Lower leg skin (tissue), 4 donors: ENCODE data around the gene CHMP1A. TPM values are rescaled to one million over a fixed set of nuclear protein-coding genes. Genes with fewer than 3 reads are reported as not detected.
"Not testable (repeated sequence)": the region's sequence is repeated elsewhere in the genome, so short reads cannot be mapped to it uniquely, and the experiment has no call there.

Experiments used
- DNase-seq, 2 donors: peaks; one replicate each; pipeline ENCODE4 v3.0.0-alpha.2; 2019; ENCODE audit warnings: low spot score in 2 of 2
- H3K4me3 ChIP-seq: fragments of 200-600 bp; sonication (generic); 2 replicates; pipeline ENCODE4 v1.5.1; 2017; ENCODE audit warnings: mild to moderate bottlenecking, low read depth; ENCODE audit not compliant: poor library complexity, severe bottlenecking
- CTCF ChIP-seq, 3 donors: fragments of 450-650 bp; IDR thresholded peaks; one replicate each; pipeline ENCODE4 v1.5.1; 2016; ENCODE audit warnings: antibody characterized with exemption in 3 of 3, mild to moderate bottlenecking in 3 of 3, moderate library complexity in 2 of 3
- POLR2A ChIP-seq, 2 donors: fragments of 450-650 bp; IDR thresholded peaks; one replicate each; pipeline ENCODE4 v1.6.1; 2016 to 2017; ENCODE audit warnings: antibody characterized with exemption in 2 of 2, mild to moderate bottlenecking in 1 of 2, moderate library complexity in 1 of 2
- WGBS, 2 donors: methylation state at CpG; one replicate each; pipeline ENCODE4 v1.1.5; 2018; 5-methylcytosine and 5-hydroxymethylcytosine counted together
- intact Hi-C: fragments of 100-400 bp; cut with DNase I; formaldehyde crosslinking; loops from one replicate; pipeline ENCODE4 v1.15.0; 2023; ENCODE audit warnings: low total_unique reads
- total RNA-seq, 4 donors: library from RNA; depleted of rRNA; stranded (reverse); fragments of >200 nt; gene quantifications; one replicate each; pipeline ENCODE4 v1.1.0, GENCODE V29; 2016

CHMP1A gene
- total RNA-seq, 4 donors from 2014 or later = 78.3 to 141 (median 91.1) TPM

- no peak overlapping the region for H3K4me3 ChIP-seq
- TF ChIP-seq POLR2A (IDR thresholded peaks at IDR 0.05) (no peak), CTCF (IDR thresholded peaks at IDR 0.05) (no peak)
- intact Hi-C loops = no loop called here
- DNase-seq = no peak
- WGBS, 2 donors = 94 to 95% methylated on average over 10 to 13 of the region's 13 CpGs
These were observed 34.6 kb upstream of the CHMP1A start for GRCh38 chr16:89691986-89692569.

- no peak overlapping the region for H3K4me3 ChIP-seq
- TF ChIP-seq CTCF (IDR thresholded peaks at IDR 0.05) = no peak
- TF ChIP-seq POLR2A (IDR thresholded peaks at IDR 0.05) = no peak
- 95 to 96% methylated on average over 21 of the region's 21 CpGs for WGBS, 2 donors
- DNase-seq = no peak
- intact Hi-C loops = no loop called here
These were observed 33.9 kb upstream of the CHMP1A start for GRCh38 chr16:89691231-89691985.

- TF ChIP-seq POLR2A (IDR thresholded peaks at IDR 0.05) = no peak
- no peak for TF ChIP-seq CTCF (IDR thresholded peaks at IDR 0.05)
- WGBS, 2 donors = 91 to 95% methylated on average over 16 of the region's 16 CpGs
- no peak overlapping the region for H3K4me3 ChIP-seq
- intact Hi-C loops = no loop called here
- DNase-seq = no peak
These were observed 32.9 kb upstream of the CHMP1A start for GRCh38 chr16:89690392-89690901.

- DNase-seq, intact Hi-C loops, H3K4me3 ChIP-seq: not testable (repeated sequence)
- 77 to 92% methylated on average over 4 of the region's 4 CpGs for WGBS, 2 donors
These were observed 32.1 kb upstream of the CHMP1A start for GRCh38 chr16:89689621-89690020.

- H3K4me3 ChIP-seq = no peak overlapping the region
- intact Hi-C loops = no loop called here
- TF ChIP-seq CTCF (IDR thresholded peaks at IDR 0.05) (no peak), POLR2A (IDR thresholded peaks at IDR 0.05) (no peak)
- no peak for DNase-seq
- WGBS, 2 donors = 93% methylated on average over 13 of the region's 13 CpGs
These were observed 31.6 kb upstream of the CHMP1A start for GRCh38 chr16:89689142-89689541.

GRCh38 chr16:89688395-89688794 lies 30.9 kb upstream of the CHMP1A start:
- no peak overlapping the region for H3K4me3 ChIP-seq
- no peak for DNase-seq
- TF ChIP-seq CTCF (IDR thresholded peaks at IDR 0.05) = no peak
- intact Hi-C loops = no loop called here
- WGBS, 2 donors = 90 to 94% methylated on average over 5 of the region's 5 CpGs
